C4-2B (cell line): ENCODE measurements around the gene CKS2.

Experiments used
- CTCF ChIP-seq: fragments of 450-650 bp; conservative IDR thresholded peaks from 2 replicates; pipeline ENCODE4 v1.5.1; 2017; ENCODE audit warnings: mild to moderate bottlenecking
- ZFX ChIP-seq: fragments of 450-650 bp; IDR thresholded peaks from 2 replicates; pipeline ENCODE4 v1.6.1; 2017

DNA sequence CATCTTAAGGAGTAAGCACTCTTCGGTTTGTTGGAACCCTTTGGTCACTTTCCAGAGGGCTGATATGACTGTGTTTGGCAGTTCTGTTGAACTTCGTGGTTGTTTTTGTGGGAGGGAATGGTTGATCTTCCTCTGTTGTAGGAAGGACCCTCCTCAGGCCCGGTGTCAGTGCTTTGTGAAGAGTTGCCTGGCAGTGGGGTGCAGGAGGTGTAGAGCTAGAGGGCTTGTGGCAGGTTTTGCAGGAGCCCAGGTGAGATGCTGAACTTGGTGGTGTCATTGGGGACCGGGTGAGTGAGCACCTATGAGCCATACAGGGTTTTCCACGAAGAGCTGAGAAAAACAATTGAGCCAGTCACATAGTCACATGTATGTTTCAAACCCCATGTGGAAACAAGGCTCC lies 34.5 kb downstream of the CKS2 start:
- no peak for TF ChIP-seq CTCF
- TF ChIP-seq ZFX = no peak
